Gastrocnemius medialis (tissue), 4 donors: Measurements from ENCODE around the gene ELOVL2. TPM values are rescaled to one million over a fixed set of nuclear protein-coding genes. Genes with fewer than 3 reads are reported as not detected.
"Not testable (repeated sequence)": the region's sequence is repeated elsewhere in the genome, so short reads cannot be mapped to it uniquely, and the experiment has no call there.

Experiments used
- ATAC-seq, 2 donors: fragments of 150-250 bp; one replicate each; pipeline ENCODE4 v1.9.1; 2016
- DNase-seq, 2 donors: peaks; one replicate each; pipeline ENCODE4 v3.0.0-alpha.2; 2019
- H3K27ac ChIP-seq, 4 donors: fragments of 200-600 bp; sonication (generic); 1 replicate in 1 of 4; 2 replicates in 3 of 4; pipeline ENCODE4 v1.5.1; 2016 to 2018; ENCODE audit warnings: mild to moderate bottlenecking in 2 of 4, moderate library complexity in 1 of 4
- H3K27me3 ChIP-seq, 3 donors: fragments of 200-600 bp; sonication (generic) in 2 of 3; 1 replicate in 1 of 3; 2 replicates in 2 of 3; pipeline versions ENCODE4 v1.5.1 to v1.6.0; 2016 to 2019; ENCODE audit warnings: mild to moderate bottlenecking in 1 of 3, moderate library complexity in 1 of 3
- H3K36me3 ChIP-seq, 2 donors: fragments of 200-600 bp; sonication (generic) in 1 of 2; one replicate each; pipeline ENCODE4 v1.5.1; 2017 to 2018
- H3K4me1 ChIP-seq, 2 donors: fragments of 200-600 bp; sonication (generic) in 1 of 2; one replicate each; pipeline ENCODE4 v1.5.1; 2016 to 2017; ENCODE audit warnings: mild to moderate bottlenecking in 2 of 2
- H3K4me3 ChIP-seq, 4 donors: fragments of 200-600 bp; sonication (generic) in 3 of 4; 1 replicate in 1 of 4; 2 replicates in 3 of 4; pipeline ENCODE4 v1.5.1; 2016 to 2019; ENCODE audit warnings: mild to moderate bottlenecking in 2 of 4
- H3K9me3 ChIP-seq, 3 donors: fragments of 200-600 bp; sonication (generic) in 2 of 3; 1 replicate in 1 of 3; 2 replicates in 2 of 3; pipeline ENCODE4 v1.5.1; 2016 to 2019
- POLR2A ChIP-seq, 2 donors: fragments of 450-650 bp; IDR thresholded peaks; one replicate each; pipeline ENCODE4 v1.6.1; 2017; ENCODE audit warnings: antibody characterized with exemption in 2 of 2, mild to moderate bottlenecking in 2 of 2, moderate library complexity in 2 of 2
- in situ Hi-C, 4 donors: fragments of 200-750 bp; cut with MboI; loops; one replicate each; pipeline versions ENCODE4 v1.15.0 to v1.8.0; 2017; ENCODE audit warnings: low sequenced_read_pairs in 4 of 4
- intact Hi-C: fragments of 100-400 bp; cut with DNase I; formaldehyde crosslinking; loops from one replicate; pipeline ENCODE4 v1.15.1; 2023; ENCODE audit warnings: low total_unique reads
- total RNA-seq, 4 donors: library from RNA; depleted of rRNA; stranded (reverse); fragments of >200 nt; gene quantifications; one replicate each; pipeline versions ENCODE4 v1.1.0 to v1.2.3, GENCODE V29; 2016
- TF ChIP-seq, protein P1 (sequence below), 5 experiments: fragments of 450-650 bp in 3 of 5; fragments of 200-600 bp in 2 of 5; sonication (generic) in 2 of 5; IDR thresholded peaks in 4 of 5; conservative IDR thresholded peaks in 1 of 5; 1 replicate in 4 of 5; 2 replicates in 1 of 5; pipeline ENCODE4 v1.5.1; 2016 to 2019; ENCODE audit warnings: antibody characterized with exemption in 5 of 5, mild to moderate bottlenecking in 3 of 5, moderate library complexity in 3 of 5

ELOVL2 gene, protein sequence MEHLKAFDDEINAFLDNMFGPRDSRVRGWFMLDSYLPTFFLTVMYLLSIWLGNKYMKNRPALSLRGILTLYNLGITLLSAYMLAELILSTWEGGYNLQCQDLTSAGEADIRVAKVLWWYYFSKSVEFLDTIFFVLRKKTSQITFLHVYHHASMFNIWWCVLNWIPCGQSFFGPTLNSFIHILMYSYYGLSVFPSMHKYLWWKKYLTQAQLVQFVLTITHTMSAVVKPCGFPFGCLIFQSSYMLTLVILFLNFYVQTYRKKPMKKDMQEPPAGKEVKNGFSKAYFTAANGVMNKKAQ
- total RNA-seq: 1 to 10 TPM in 1 of 4 donors, under 1 TPM in 3; 0.07 to 1.1 (median 0.31) TPM

DNA sequence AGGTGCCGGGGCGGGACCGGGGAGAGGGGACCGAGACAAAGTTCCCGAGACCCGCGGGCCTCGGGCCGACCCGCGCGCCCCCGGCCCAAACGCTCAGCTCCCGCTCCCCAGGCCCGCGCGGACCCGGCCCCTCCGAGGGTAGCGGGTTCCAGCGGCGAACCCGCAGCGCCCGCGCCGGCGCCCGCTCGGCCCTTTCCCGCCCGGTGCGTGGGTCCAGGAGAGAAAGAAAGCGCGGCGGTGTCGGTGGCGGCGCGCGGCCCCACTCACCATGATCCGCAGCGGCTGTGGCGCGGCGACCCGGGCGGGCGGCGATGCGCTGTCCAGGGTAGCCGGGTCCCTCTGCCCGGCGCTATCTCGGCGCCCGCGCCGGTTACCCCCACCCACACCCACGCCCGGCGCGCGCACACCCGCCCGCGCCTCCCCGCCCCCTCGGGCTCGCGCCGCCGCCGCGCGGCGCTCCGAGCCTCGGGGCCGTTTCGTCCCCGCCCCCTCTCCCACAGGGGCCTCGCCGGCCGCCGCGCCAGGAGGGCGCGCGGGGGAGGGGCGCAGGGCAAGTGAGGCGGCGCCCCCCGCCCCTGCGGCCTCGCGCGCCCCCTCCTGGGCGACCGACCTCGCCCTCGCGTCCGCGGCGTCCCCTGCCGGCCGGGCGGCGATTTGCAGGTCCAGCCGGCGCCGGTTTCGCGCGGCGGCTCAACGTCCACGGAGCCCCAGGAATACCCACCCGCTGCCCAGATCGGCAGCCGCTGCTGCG is at the start of gene ELOVL2:
TSS of gene ELOVL2 (minus strand) at position 345 of the 751 bp plus-strand sequence. CDS start at position 270, 75 bp downstream.
- H3K4me1 ChIP-seq: peaks cover 3 to 4% of the 10 kb centered on the region in 2 donors
- intact Hi-C loops (no loop called here), in situ Hi-C loops (no loop called here)
- H3K36me3 ChIP-seq: no peaks in the 10 kb centered on the region
- no peak for TF ChIP-seq POLR2A (IDR thresholded peaks at IDR 0.05)
- TF ChIP-seq, protein P1, sequence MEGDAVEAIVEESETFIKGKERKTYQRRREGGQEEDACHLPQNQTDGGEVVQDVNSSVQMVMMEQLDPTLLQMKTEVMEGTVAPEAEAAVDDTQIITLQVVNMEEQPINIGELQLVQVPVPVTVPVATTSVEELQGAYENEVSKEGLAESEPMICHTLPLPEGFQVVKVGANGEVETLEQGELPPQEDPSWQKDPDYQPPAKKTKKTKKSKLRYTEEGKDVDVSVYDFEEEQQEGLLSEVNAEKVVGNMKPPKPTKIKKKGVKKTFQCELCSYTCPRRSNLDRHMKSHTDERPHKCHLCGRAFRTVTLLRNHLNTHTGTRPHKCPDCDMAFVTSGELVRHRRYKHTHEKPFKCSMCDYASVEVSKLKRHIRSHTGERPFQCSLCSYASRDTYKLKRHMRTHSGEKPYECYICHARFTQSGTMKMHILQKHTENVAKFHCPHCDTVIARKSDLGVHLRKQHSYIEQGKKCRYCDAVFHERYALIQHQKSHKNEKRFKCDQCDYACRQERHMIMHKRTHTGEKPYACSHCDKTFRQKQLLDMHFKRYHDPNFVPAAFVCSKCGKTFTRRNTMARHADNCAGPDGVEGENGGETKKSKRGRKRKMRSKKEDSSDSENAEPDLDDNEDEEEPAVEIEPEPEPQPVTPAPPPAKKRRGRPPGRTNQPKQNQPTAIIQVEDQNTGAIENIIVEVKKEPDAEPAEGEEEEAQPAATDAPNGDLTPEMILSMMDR (IDR thresholded peaks at IDR 0.05 in 4 of 5, conservative IDR thresholded peaks at IDR 0.05 in 1 of 5): peak in 2 of 5 experiments; percentile 28 to 40
- peaks cover 52 to 53% (median 52%) of the 10 kb centered on the region in 3 donors for H3K27me3 ChIP-seq
- DNase-seq (no peak), ATAC-seq (peak in 1 of 2 donors; percentile 24)
- H3K9me3 ChIP-seq: no peaks in the 10 kb centered on the region
- peak within 1 kb of the TSS; percentile 40 to 54 (median 49) for H3K4me3 ChIP-seq
- H3K27ac ChIP-seq: no peak within 1 kb of the TSS

DNA sequence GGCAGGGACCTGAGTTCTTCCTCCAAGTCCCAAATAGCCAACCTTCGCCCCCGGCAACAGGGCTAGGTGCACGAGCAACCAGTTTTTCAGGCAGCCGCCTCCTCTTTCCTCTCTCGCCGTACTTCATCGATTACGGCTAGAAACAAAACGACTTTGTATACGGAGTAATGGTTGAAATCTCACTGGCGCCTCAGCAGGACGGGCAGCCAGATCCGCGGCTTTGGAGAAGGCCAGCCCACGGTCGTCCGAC is 49.2 kb upstream of the ELOVL2 start:
- ATAC-seq (peak; percentile 15 to 24), DNase-seq (no peak)
- no peaks in the 10 kb centered on the region for H3K36me3 ChIP-seq
- peak overlapping the region; percentile 94 to 97 (median 95) for H3K27ac ChIP-seq
- H3K4me3 ChIP-seq: peak overlapping the region; percentile 78 to 91 (median 86)
- intact Hi-C loops: loop anchor here (1.0 to 5.0 kb wide), 2 partner anchors 139 to 399 kb away; partner anchors contain the start of genes C6orf52, NEDD9 and PAK1IP1
- TF ChIP-seq, protein P1 (IDR thresholded peaks at IDR 0.05 in 4 of 5, conservative IDR thresholded peaks at IDR 0.05 in 1 of 5): no peak
- no peak for TF ChIP-seq POLR2A (IDR thresholded peaks at IDR 0.05)
- in situ Hi-C loops: no loop called here
- H3K9me3 ChIP-seq: no peaks in the 10 kb centered on the region
- no peaks in the 10 kb centered on the region for H3K27me3 ChIP-seq
- peaks cover 16 to 18% of the 10 kb centered on the region in 2 donors for H3K4me1 ChIP-seq

DNA sequence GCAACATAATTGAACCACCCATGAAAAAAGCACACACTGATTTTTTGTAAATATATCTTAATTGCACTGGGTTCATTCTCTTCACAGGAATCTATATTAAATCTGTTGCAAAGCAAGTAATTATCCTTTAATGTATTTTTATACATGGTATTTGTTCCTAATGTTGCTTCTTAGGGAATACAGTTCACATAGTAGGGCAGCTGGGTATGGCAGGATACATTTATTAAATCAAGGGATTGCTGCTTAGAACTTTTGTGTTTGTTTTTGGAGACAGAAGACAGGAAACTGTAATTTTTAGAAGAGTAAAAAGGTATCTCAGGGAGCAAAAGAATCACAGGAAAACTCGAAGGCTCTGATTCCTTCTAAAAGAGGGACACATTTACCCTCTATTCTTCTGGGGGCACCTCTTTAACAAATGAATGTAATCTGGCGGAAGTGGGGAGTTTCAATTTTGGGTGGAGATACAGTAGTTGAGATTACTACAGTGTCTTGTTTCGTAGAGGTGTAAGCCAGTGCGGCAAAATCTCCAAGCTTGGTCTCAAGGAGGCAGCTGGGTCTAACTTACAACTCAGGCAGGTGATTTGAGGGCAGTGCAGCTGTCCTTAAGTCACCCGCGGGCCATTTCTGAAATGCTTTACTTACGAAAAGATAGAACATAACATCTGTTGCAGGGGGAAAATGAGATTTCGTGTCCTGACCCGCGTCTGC is 48.7 kb upstream of the ELOVL2 start:
- peak overlapping the region; percentile 94 to 97 (median 95) for H3K27ac ChIP-seq
- in situ Hi-C loops (no loop called here), intact Hi-C loops (loop anchor here (1.0 to 5.0 kb wide), 2 partner anchors 139 to 399 kb away; partner anchors contain the start of genes C6orf52, NEDD9 and PAK1IP1)
- H3K4me3 ChIP-seq: peak overlapping the region; percentile 78 to 91 (median 86)
- H3K4me1 ChIP-seq: peaks cover 16 to 18% of the 10 kb centered on the region in 2 donors
- no peak for TF ChIP-seq POLR2A (IDR thresholded peaks at IDR 0.05)
- TF ChIP-seq, protein P1 (IDR thresholded peaks at IDR 0.05 in 4 of 5, conservative IDR thresholded peaks at IDR 0.05 in 1 of 5): no peak
- H3K9me3 ChIP-seq: no peaks in the 10 kb centered on the region
- ATAC-seq (peak; percentile 43 to 59), DNase-seq (peak; percentile 4 to 43)
- H3K36me3 ChIP-seq: no peaks in the 10 kb centered on the region
- H3K27me3 ChIP-seq: no peaks in the 10 kb centered on the region

DNA sequence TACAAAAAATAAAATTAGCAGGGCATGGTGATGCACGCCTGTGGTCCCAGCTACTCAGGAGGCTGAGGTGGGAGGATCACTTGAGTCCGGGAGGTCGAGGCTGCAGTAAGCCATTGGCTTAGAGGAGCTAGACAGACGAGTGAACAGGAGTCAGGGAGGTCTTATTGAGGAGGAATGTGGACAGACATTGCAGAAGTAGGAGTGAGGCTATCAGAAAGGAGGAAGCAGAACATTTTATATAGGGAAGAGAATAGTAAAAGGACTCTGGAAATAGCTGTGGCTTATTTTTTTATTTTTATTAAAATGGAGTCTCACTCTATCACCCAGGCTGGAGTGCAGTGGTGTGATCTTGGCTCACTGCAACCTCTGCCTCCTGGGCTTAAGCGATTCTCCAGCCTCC is 47.0 kb upstream of the ELOVL2 start:
- in situ Hi-C loops, ATAC-seq, DNase-seq, H3K27ac ChIP-seq, H3K4me3 ChIP-seq, H3K27me3 ChIP-seq, H3K36me3 ChIP-seq, H3K9me3 ChIP-seq: not testable (repeated sequence)
- H3K4me1 ChIP-seq: peaks cover 16 to 18% of the 10 kb centered on the region in 2 donors
- intact Hi-C loops: loop anchor here (5.0 kb wide), 1 partner anchor 141 kb away; the partner anchor contains the start of gene NEDD9
